Measurements from ENCODE around the gene FGFR3.

FGFR3 gene

GRCh38 chr4:1793940-1794808, 1.1 kb downstream of the FGFR3 start:
- no peak for TF ChIP-seq CTCF (IDR thresholded peaks at IDR 0.05; ENCODE audit: insufficient read depth, low read depth, low read length, missing control alignments)
- H3K4me3 ChIP-seq (ENCODE audit: low read length), result peak overlapping the region; percentile 76
- DNase-seq (ENCODE audit: low read depth), result peak; percentile 21

DNA sequence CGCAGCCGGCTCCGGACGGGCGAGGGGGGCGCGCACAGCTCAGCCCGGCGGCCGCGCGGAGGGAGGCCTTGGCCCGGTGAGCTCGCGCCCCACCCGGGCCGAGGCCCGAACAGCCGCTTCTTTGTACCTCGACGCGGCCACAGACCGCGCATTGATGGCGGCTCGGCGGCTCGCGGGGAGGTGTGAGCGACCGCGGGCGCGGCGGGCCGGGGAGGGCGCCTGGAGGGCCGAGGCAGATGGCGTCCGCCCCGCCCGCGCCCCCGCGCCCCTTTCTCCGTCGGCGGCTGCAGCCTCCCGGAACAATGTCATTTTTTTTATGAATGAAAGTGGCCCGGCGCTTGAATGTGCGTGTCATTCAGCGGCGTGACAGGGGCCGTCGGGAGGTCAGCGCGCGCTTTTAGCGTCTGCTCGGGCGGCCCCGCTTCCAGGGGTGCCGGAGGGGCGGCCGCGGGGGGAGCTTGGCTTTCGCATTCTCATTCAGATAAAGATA, 1.8 kb downstream of the FGFR3 start:
- no peak for DNase-seq (ENCODE audit: low read depth)
- H3K4me3 ChIP-seq (ENCODE audit: low read length), result peak overlapping the region; percentile 76
- TF ChIP-seq CTCF (IDR thresholded peaks at IDR 0.05; ENCODE audit: insufficient read depth, low read depth, low read length, missing control alignments), result no peak

DNA sequence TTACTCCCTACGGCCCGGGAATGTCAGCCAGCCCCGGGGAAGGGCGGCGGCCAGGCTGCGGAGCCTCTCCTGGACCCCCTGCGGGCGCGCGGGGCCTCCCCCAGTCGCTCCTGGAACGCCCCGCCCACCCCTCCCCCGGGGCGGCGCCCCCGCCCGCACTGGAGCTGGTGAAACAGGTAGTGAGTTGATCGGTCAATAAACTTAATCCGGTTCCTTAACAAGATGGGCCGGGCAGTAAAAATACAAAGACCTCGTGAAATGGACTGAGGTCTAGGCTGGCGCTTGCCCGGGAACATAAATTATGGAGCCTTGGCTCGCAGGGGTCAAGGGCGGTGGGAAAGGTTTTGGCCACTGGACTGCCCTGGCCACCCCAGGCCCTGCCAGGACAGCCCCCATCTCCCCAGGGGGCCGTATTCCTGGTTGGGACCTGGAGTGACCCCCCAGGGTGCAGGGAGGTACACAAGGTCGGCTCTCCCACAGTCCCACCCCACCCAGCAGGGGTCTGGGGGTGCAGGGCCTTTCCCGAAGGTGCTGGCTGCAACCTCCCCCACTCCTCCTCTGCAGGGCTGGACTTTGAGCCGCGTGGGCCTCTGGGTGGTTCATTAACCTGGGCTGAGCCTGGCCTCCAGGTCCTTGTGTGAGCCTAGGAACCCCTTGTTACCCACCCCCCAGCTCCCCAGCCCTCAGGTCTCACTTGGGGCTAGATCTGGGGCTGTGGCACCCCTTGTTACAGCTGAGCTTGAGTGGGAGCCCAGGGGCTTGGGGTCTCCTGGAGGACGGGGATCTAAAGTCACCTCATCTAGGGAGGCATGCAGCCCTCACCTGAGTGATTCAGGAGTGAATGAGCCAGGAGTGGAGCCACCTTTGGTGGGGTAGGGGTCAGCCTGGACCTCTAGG, 2.5 kb downstream of the FGFR3 start:
- no peak for TF ChIP-seq CTCF (IDR thresholded peaks at IDR 0.05; ENCODE audit: insufficient read depth, low read depth, low read length, missing control alignments)
- no peak for DNase-seq (ENCODE audit: low read depth)
- H3K4me3 ChIP-seq (ENCODE audit: low read length), result peak overlapping the region; percentile 76

- peak overlapping the region; percentile 76 for H3K4me3 ChIP-seq (ENCODE audit: low read length)
- DNase-seq (ENCODE audit: low read depth), result no peak
- no peak for TF ChIP-seq CTCF (IDR thresholded peaks at IDR 0.05; ENCODE audit: insufficient read depth, low read depth, low read length, missing control alignments)
Measured at GRCh38 chr4:1796486-1797204, 3.6 kb downstream of the FGFR3 start.

DNA sequence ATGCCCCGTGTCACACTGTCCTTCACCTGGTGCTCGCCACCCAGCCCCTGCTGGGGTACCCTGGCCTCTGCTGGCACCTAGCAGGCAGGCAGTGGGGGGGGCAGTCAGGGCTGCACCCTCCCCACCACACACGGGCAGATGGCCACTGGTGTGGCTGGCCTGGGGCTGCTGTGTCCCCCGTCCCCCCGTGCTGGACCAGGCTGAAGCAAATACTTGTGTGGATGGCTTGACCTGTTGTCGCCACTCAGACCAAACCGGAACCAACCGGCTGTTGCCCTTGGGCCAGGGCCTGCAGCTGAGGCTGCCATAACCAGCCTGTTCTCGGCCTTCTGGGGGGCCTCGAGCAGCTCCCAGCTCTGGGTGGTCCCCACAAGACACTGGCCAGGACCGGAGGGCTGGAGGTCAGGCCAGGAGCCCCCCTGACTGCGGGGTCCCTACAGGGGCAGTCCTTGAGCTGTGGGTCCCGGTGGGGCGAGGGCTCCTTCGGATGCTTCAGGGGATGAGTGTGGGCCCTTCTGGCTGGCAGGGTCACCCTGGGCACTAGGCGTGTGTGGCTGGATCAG, 4.3 kb downstream of the FGFR3 start:
- no peak for DNase-seq (ENCODE audit: low read depth)
- no peak overlapping the region for H3K4me3 ChIP-seq (ENCODE audit: low read length)
- TF ChIP-seq CTCF (IDR thresholded peaks at IDR 0.05; ENCODE audit: insufficient read depth, low read depth, low read length, missing control alignments), result no peak

- no peak for DNase-seq (ENCODE audit: low read depth)
- no peak for TF ChIP-seq CTCF (IDR thresholded peaks at IDR 0.05; ENCODE audit: insufficient read depth, low read depth, low read length, missing control alignments)
- H3K4me3 ChIP-seq (ENCODE audit: low read length), result no peak overlapping the region
Measured at GRCh38 chr4:1797861-1798579, 4.9 kb downstream of the FGFR3 start.

Measured in epithelial cell of esophagus (primary cell).